Adrenal gland (tissue), 5 donors: ENCODE measurements around the gene EIPR1.

ENCODE experiments used
- CTCF ChIP-seq, 6 experiments: fragments of 450-650 bp in 4 of 6; fragments of 200-600 bp in 2 of 6; sonication (generic) in 1 of 6; IDR thresholded peaks; 1 replicate in 5 of 6; 2 replicates in 1 of 6; pipeline versions ENCODE4 v1.5.1 to v1.8.0; 2016 to 2021; ENCODE audit warnings: antibody characterized with exemption in 6 of 6, mild to moderate bottlenecking in 2 of 6, moderate library complexity in 1 of 6
- POLR2A ChIP-seq, 2 donors: fragments of 450-650 bp; IDR thresholded peaks; one replicate each; pipeline ENCODE4 v1.6.1; 2017; ENCODE audit warnings: antibody characterized with exemption in 2 of 2, mild to moderate bottlenecking in 2 of 2, moderate library complexity in 1 of 2
- donor health status: DM: no; HTN: no; CAD: no.

- TF ChIP-seq CTCF (IDR thresholded peaks at IDR 0.05) (no peak), POLR2A (IDR thresholded peaks at IDR 0.05) (no peak)
These were observed 26.8 kb upstream of the EIPR1 start for GRCh38 chr2:3404349-3404894.
